Mucosa of stomach (tissue), 1 donor: ENCODE measurements around the gene POLR2B.
"Not testable (repeated sequence)": the region's sequence is repeated elsewhere in the genome, so short reads cannot be mapped to it uniquely, and the experiment has no call there.

Experiments
- H3K27me3 ChIP-seq: one replicate; pipeline ENCODE4 v1.7.0; 2013; ENCODE audit warnings: mild to moderate bottlenecking, low read length; ENCODE audit not compliant: control insufficient read depth, insufficient read depth
- H3K36me3 ChIP-seq: one replicate; pipeline ENCODE4 v1.7.0; 2013; ENCODE audit warnings: low read length; ENCODE audit not compliant: control insufficient read depth, insufficient read depth
- H3K4me1 ChIP-seq: one replicate; pipeline ENCODE4 v1.7.0; 2013; ENCODE audit warnings: mild to moderate bottlenecking, low read length; ENCODE audit not compliant: control insufficient read depth, insufficient read depth
- H3K4me3 ChIP-seq: one replicate; pipeline ENCODE4 v1.7.0; 2013; ENCODE audit warnings: low read length
- H3K9ac ChIP-seq: one replicate; pipeline ENCODE4 v1.7.0; 2013; ENCODE audit warnings: mild to moderate bottlenecking, low read length, moderate library complexity
- H3K9me3 ChIP-seq: one replicate; pipeline ENCODE4 v1.7.0; 2013; ENCODE audit warnings: mild to moderate bottlenecking, low read length, moderate library complexity; ENCODE audit not compliant: control insufficient read depth
- donor health status: Pancreatic carcinoma.

The POLR2B gene

GRCh38 chr4:56978750-56979303 is at the start of gene POLR2B:
Gene POLR2B, plus strand, starts transcription at chr4:56978896. Its CDS starts 90 bp downstream, at chr4:56978986.
- no peaks in the 10 kb centered on the region for H3K36me3 ChIP-seq
- H3K4me3 ChIP-seq: peak within 1 kb of the TSS; percentile 97
- no peaks in the 10 kb centered on the region for H3K27me3 ChIP-seq
- H3K4me1 ChIP-seq: peaks cover 17% of the 10 kb centered on the region
- no peaks in the 10 kb centered on the region for H3K9me3 ChIP-seq
- peak within 1 kb of the TSS; percentile 87 for H3K9ac ChIP-seq

DNA sequence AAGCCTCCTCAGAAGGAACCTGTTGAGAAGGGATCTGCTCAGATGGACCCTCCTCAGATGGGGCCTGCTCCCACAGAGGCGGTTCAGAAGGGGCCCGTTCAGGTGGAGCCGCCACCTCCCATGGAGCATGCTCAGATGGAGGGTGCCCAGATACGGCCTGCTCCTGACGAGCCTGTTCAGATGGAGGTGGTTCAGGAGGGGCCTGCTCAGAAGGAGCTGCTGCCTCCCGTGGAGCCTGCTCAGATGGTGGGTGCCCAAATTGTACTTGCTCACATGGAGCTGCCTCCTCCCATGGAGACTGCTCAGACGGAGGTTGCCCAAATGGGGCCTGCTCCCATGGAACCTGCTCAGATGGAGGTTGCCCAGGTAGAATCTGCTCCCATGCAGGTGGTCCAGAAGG is 48.1 kb upstream of the POLR2B start:
- Histone ChIP-seq H3K9ac (no peak overlapping the region), H3K4me1 (no peaks in the 10 kb centered on the region), H3K4me3 (no peak overlapping the region), H3K36me3 (peaks cover 13% of the 10 kb centered on the region), H3K27me3 (no peaks in the 10 kb centered on the region), H3K9me3 (no peaks in the 10 kb centered on the region)

DNA sequence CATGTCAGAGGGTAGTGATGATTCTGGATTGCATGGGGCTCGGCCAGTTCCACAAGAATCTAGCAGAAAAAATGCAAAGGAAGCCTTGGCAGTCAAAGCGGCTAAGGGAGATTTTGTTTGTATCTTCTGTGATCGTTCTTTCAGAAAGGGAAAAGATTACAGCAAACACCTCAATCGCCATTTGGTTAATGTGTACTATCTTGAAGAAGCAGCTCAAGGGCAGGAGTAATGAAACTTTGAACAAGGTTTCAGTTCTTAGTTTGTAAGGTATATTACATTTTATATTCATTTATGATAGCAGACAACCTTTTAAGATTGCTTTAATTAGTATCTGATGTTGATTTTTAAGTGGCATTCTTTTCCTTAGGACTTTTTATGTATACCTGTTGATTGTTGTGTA is 46.8 kb upstream of the POLR2B start:
- Histone ChIP-seq H3K27me3 (no peaks in the 10 kb centered on the region), H3K4me1 (no peaks in the 10 kb centered on the region), H3K4me3 (no peak overlapping the region), H3K36me3 (peaks cover 13% of the 10 kb centered on the region), H3K9me3 (no peaks in the 10 kb centered on the region), H3K9ac (no peak overlapping the region)

- no peak overlapping the region for H3K9ac ChIP-seq
- no peaks in the 10 kb centered on the region for H3K27me3 ChIP-seq
- H3K9me3 ChIP-seq: no peaks in the 10 kb centered on the region
- H3K4me3 ChIP-seq: no peak overlapping the region
- no peaks in the 10 kb centered on the region for H3K4me1 ChIP-seq
- no peaks in the 10 kb centered on the region for H3K36me3 ChIP-seq
Measured at GRCh38 chr4:56937262-56937661, 41.4 kb upstream of the POLR2B start.

DNA sequence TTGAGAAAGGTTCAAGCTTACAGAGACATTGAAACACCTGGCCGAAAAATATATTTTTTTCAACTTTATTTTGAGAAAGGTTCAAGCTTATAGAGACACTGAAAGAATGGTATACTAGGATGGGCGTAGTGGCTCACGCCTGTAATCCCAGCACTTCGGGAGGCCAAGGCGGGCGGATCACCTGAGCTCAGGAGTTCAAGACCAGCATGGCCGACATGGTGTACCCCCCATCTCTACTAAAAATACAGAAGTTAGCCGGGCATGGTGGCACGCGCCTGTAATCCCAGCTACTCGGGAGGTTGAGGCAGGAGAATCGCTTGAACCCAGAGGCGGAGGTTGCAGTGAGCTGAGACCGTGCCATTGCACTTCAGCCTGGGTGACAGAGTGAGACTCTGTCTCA is 38.9 kb upstream of the POLR2B start:
- H3K9ac ChIP-seq, H3K4me3 ChIP-seq, H3K4me1 ChIP-seq, H3K27me3 ChIP-seq, H3K9me3 ChIP-seq, H3K36me3 ChIP-seq: not testable (repeated sequence)

GRCh38 chr4:56940403-56940802 is 38.3 kb upstream of the POLR2B start:
- no peaks in the 10 kb centered on the region for H3K9me3 ChIP-seq
- H3K27me3 ChIP-seq: no peaks in the 10 kb centered on the region
- no peaks in the 10 kb centered on the region for H3K4me1 ChIP-seq
- H3K36me3 ChIP-seq: no peaks in the 10 kb centered on the region
- H3K9ac ChIP-seq: no peak overlapping the region
- no peak overlapping the region for H3K4me3 ChIP-seq

- H3K27me3 ChIP-seq: no peaks in the 10 kb centered on the region
- H3K4me1 ChIP-seq: no peaks in the 10 kb centered on the region
- H3K36me3 ChIP-seq: no peaks in the 10 kb centered on the region
- H3K9me3 ChIP-seq: no peaks in the 10 kb centered on the region
- H3K9ac ChIP-seq: no peak overlapping the region
- no peak overlapping the region for H3K4me3 ChIP-seq
Measured at GRCh38 chr4:56940971-56941370, 37.7 kb upstream of the POLR2B start.

- no peak overlapping the region for H3K4me3 ChIP-seq
- no peaks in the 10 kb centered on the region for H3K27me3 ChIP-seq
- H3K9me3 ChIP-seq: no peaks in the 10 kb centered on the region
- H3K9ac ChIP-seq: no peak overlapping the region
- no peaks in the 10 kb centered on the region for H3K4me1 ChIP-seq
- H3K36me3 ChIP-seq: no peaks in the 10 kb centered on the region
Measured at GRCh38 chr4:56941403-56941802, 37.3 kb upstream of the POLR2B start.

GRCh38 chr4:56953680-56954520 is 24.8 kb upstream of the POLR2B start:
- Histone ChIP-seq H3K4me3 (no peak overlapping the region), H3K9ac (no peak overlapping the region), H3K27me3 (no peaks in the 10 kb centered on the region), H3K36me3 (no peaks in the 10 kb centered on the region), H3K9me3 (no peaks in the 10 kb centered on the region), H3K4me1 (no peaks in the 10 kb centered on the region)

DNA sequence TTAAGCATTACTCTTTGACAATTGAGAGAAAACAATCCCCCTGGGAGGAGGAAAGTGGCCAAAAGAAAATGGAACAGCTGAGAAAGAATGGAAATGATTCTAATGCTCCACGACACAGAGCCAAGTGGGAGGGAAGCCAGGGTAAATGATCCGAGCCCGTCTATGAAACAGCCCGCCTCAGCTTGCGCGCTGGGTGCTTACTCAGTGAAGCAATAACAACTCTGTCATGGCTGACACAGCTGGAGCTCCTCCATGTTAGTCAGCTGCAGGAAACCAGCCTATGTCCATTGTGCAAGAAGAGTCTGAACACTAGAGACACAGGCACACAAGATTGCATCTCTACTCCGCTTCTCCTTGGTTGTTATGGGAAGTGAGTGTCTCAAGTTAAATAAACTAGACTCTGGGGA is 20.6 kb upstream of the POLR2B start:
- no peak overlapping the region for H3K9ac ChIP-seq
- H3K4me1 ChIP-seq: no peaks in the 10 kb centered on the region
- no peak overlapping the region for H3K4me3 ChIP-seq
- no peaks in the 10 kb centered on the region for H3K9me3 ChIP-seq
- no peaks in the 10 kb centered on the region for H3K36me3 ChIP-seq
- H3K27me3 ChIP-seq: no peaks in the 10 kb centered on the region

- no peak overlapping the region for H3K4me3 ChIP-seq
Measured at GRCh38 chr4:56959100-56959499, 19.6 kb upstream of the POLR2B start.

DNA sequence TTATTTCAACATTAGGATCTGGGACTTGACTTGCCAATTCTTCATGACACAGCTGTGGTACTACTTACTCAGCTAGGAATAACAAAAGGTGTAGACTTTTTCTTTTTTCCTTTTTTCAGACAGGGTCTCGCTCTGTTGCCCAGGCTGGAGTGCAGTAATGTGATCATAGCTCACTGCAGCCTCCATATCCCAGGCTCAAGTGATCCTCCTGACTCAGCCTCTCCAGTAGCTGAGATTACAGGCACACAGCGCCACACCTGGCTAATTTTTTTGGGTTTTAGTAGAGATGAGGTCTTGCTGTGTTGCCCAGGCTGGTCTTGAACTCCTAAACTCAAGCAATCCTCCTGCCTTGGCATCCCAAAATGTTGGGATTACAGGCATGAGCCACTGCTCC is 17.6 kb upstream of the POLR2B start:
- Histone ChIP-seq H3K4me1 (no peaks in the 10 kb centered on the region), H3K4me3 (no peak overlapping the region), H3K9me3 (no peaks in the 10 kb centered on the region), H3K27me3 (no peaks in the 10 kb centered on the region), H3K36me3 (no peaks in the 10 kb centered on the region), H3K9ac (no peak overlapping the region)

More at GRCh38 chr4:56959100-56959499, 19.6 kb upstream of the POLR2B start:
- no peaks in the 10 kb centered on the region for H3K27me3 ChIP-seq
- H3K9me3 ChIP-seq: no peaks in the 10 kb centered on the region
- H3K36me3 ChIP-seq: no peaks in the 10 kb centered on the region
- H3K9ac ChIP-seq: no peak overlapping the region
- H3K4me1 ChIP-seq: no peaks in the 10 kb centered on the region
